Astrocyte (in vitro differentiated cells and primary cell): ENCODE measurements around the gene RIMS4.

ENCODE experiments used
- EZH2 ChIP-seq: IDR thresholded peaks from 2 replicates; pipeline ENCODE4 v1.6.1; 2012; ENCODE audit warnings: mild to moderate bottlenecking, low read length, inconsistent platforms; ENCODE audit not compliant: insufficient read depth
- TF ChIP-seq, protein P1 (sequence below): IDR thresholded peaks from 2 replicates; pipeline ENCODE4 v1.5.1; 2011; ENCODE audit warnings: low read depth, mild to moderate bottlenecking, inconsistent platforms, low read length, moderate library complexity; ENCODE audit not compliant: insufficient read depth

DNA sequence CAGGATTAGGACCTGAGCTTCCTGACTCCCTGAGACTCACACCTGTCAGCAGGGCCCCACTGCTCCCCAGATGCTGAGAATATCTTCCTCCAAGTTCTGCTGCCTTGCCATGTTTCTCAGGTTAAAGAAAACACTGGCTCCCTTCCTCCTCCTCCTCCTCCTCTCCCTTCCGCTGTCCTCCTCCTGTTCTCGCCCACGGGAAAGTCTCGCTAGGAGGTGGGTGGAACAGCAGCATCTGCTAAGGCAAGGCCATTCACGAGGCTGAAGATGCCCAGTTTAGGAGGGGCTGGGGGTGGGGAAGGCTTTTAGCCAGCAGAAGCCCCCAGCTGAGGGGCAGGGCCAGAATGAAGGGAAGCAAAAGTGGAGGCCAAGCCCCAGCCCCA, 40.9 kb downstream of the RIMS4 start:
- TF ChIP-seq, protein P1, sequence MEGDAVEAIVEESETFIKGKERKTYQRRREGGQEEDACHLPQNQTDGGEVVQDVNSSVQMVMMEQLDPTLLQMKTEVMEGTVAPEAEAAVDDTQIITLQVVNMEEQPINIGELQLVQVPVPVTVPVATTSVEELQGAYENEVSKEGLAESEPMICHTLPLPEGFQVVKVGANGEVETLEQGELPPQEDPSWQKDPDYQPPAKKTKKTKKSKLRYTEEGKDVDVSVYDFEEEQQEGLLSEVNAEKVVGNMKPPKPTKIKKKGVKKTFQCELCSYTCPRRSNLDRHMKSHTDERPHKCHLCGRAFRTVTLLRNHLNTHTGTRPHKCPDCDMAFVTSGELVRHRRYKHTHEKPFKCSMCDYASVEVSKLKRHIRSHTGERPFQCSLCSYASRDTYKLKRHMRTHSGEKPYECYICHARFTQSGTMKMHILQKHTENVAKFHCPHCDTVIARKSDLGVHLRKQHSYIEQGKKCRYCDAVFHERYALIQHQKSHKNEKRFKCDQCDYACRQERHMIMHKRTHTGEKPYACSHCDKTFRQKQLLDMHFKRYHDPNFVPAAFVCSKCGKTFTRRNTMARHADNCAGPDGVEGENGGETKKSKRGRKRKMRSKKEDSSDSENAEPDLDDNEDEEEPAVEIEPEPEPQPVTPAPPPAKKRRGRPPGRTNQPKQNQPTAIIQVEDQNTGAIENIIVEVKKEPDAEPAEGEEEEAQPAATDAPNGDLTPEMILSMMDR = no peak
- no peak for TF ChIP-seq EZH2
